HEK293 (cell line): ENCODE results near the gene TMEM214.

Experiments
- CTCF ChIA-PET: fragments of 350-600 bp; formaldehyde crosslinking; extraction: SDS; loops from one replicate; lab custom pipeline; 2021; ENCODE audit warnings: antibody characterized with exemption; lab: Yijun Ruan, JAX
- POLR2A ChIA-PET: fragments of 300-600 bp; formaldehyde crosslinking; extraction: SDS; loops from one replicate; lab custom pipeline; 2020; ENCODE audit warnings: antibody characterized with exemption, inconsistent platforms; lab: Yijun Ruan, JAX
- H3K27ac ChIP-seq: fragments of 200-500 bp; sonication (Bioruptor generic); 2 replicates; pipeline ENCODE4 v1.5.1; 2014; ENCODE audit warnings: low read depth, low read length, control low read depth, inconsistent platforms; ENCODE audit errors: extremely low read depth
- H3K36me3 ChIP-seq, 2 experiments: fragments of 200-500 bp in 1 of 2; sonication (Bioruptor generic) in 1 of 2; 1 replicate in 1 of 2; 2 replicates in 1 of 2; pipeline ENCODE4 v1.5.1; 2014 to 2017; ENCODE audit warnings: inconsistent platforms in 2 of 2, low read length in 2 of 2; ENCODE audit not compliant: control insufficient read depth in 2 of 2, insufficient read depth in 1 of 2
- H3K4me1 ChIP-seq: fragments of 200-500 bp; sonication (Bioruptor generic); 2 replicates; pipeline ENCODE4 v1.5.1; 2014; ENCODE audit warnings: mild to moderate bottlenecking, low read length, inconsistent platforms; ENCODE audit not compliant: control insufficient read depth, insufficient read depth
- H3K4me3 ChIP-seq: 2 replicates; pipeline ENCODE4 v1.5.1; 2011; ENCODE audit warnings: low read depth, mild to moderate bottlenecking, control low read depth, low read length, moderate library complexity
- H3K9me3 ChIP-seq: fragments of 200-500 bp; sonication (Bioruptor generic); 2 replicates; pipeline ENCODE4 v1.5.1; 2014; ENCODE audit warnings: low read depth, low read length, inconsistent platforms; ENCODE audit not compliant: control insufficient read depth, insufficient read depth
- BCL11B ChIP-seq: fragments of 450-650 bp; formaldehyde crosslinking; IDR thresholded peaks from 2 replicates; pipeline ENCODE4 v1.5.1; 2016; ENCODE audit warnings: low read depth, missing biosample characterization, missing genetic modification characterization
- KLF10 ChIP-seq: fragments of 450-650 bp; IDR thresholded peaks from 2 replicates; pipeline ENCODE4 v1.5.1; 2018; ENCODE audit warnings: missing biosample characterization, mild to moderate bottlenecking, missing genetic modification characterization
- ZNF114 ChIP-seq: fragments of 450-650 bp; formaldehyde crosslinking; IDR thresholded peaks from 2 replicates; pipeline ENCODE4 v1.5.0; 2017; ENCODE audit warnings: missing biosample characterization, missing genetic modification characterization
- ZNF146 ChIP-seq: fragments of 450-650 bp; formaldehyde crosslinking; IDR thresholded peaks from 2 replicates; pipeline ENCODE4 v1.5.1; 2016; ENCODE audit warnings: missing biosample characterization, missing genetic modification characterization
- ZNF214 ChIP-seq: fragments of 450-650 bp; formaldehyde crosslinking; IDR thresholded peaks from 2 replicates; pipeline ENCODE4 v1.5.1; 2017; ENCODE audit warnings: missing biosample characterization, mild to moderate bottlenecking, missing genetic modification characterization, borderline replicate concordance
- ZNF23 ChIP-seq: fragments of 450-650 bp; formaldehyde crosslinking; IDR thresholded peaks from 2 replicates; pipeline ENCODE4 v1.5.1; 2016; ENCODE audit warnings: missing biosample characterization, missing genetic modification characterization, borderline replicate concordance
- ZNF335 ChIP-seq: fragments of 450-650 bp; formaldehyde crosslinking; conservative IDR thresholded peaks from 2 replicates; pipeline ENCODE4 v1.5.1; 2016; ENCODE audit warnings: missing biosample characterization, missing genetic modification characterization
- ZNF391 ChIP-seq: fragments of 450-650 bp; formaldehyde crosslinking; IDR thresholded peaks from 2 replicates; pipeline ENCODE4 v1.5.1; 2016; ENCODE audit warnings: low read depth, missing biosample characterization, missing genetic modification characterization, borderline replicate concordance
- ZNF433 ChIP-seq: fragments of 450-650 bp; formaldehyde crosslinking; IDR thresholded peaks from 2 replicates; pipeline ENCODE4 v1.5.1; 2016; ENCODE audit warnings: missing biosample characterization, missing genetic modification characterization, low read depth
- ZNF513 ChIP-seq: fragments of 450-650 bp; IDR thresholded peaks from 2 replicates; pipeline ENCODE4 v1.5.1; 2018; ENCODE audit warnings: missing biosample characterization, missing genetic modification characterization
- ZNF560 ChIP-seq: fragments of 450-650 bp; formaldehyde crosslinking; IDR thresholded peaks from 2 replicates; pipeline ENCODE4 v1.5.1; 2017; ENCODE audit warnings: missing biosample characterization, missing genetic modification characterization, borderline replicate concordance
- ZNF621 ChIP-seq: fragments of 450-650 bp; formaldehyde crosslinking; IDR thresholded peaks from 2 replicates; pipeline ENCODE4 v1.5.1; 2017; ENCODE audit warnings: missing biosample characterization, missing genetic modification characterization
- ZNF677 ChIP-seq: fragments of 450-650 bp; IDR thresholded peaks from 2 replicates; pipeline ENCODE4 v1.5.0; 2018; ENCODE audit warnings: missing biosample characterization, mild to moderate bottlenecking, missing genetic modification characterization, moderate library complexity
- ZNF768 ChIP-seq: fragments of 450-650 bp; formaldehyde crosslinking; IDR thresholded peaks from 2 replicates; pipeline ENCODE4 v1.5.1; 2018; ENCODE audit warnings: missing biosample characterization, mild to moderate bottlenecking, missing genetic modification characterization
- ZNF776 ChIP-seq: fragments of 450-650 bp; formaldehyde crosslinking; IDR thresholded peaks from 2 replicates; pipeline ENCODE4 v1.5.0; 2017; ENCODE audit warnings: missing biosample characterization, missing genetic modification characterization, borderline replicate concordance
- ZNF792 ChIP-seq: fragments of 450-650 bp; formaldehyde crosslinking; IDR thresholded peaks from 2 replicates; pipeline ENCODE4 v1.5.1; 2016; ENCODE audit warnings: missing biosample characterization, missing genetic modification characterization
- ZNF843 ChIP-seq: fragments of 450-650 bp; formaldehyde crosslinking; IDR thresholded peaks from 2 replicates; pipeline ENCODE4 v1.5.1; 2016; ENCODE audit warnings: missing biosample characterization, missing genetic modification characterization
- TF ChIP-seq, protein P1 (sequence below): fragments of 450-650 bp; formaldehyde crosslinking; IDR thresholded peaks from 2 replicates; pipeline ENCODE4 v1.5.1; 2016; ENCODE audit warnings: missing biosample characterization, missing genetic modification characterization
- TF ChIP-seq, protein P2 (sequence below): fragments of 450-650 bp; formaldehyde crosslinking; IDR thresholded peaks from 2 replicates; pipeline ENCODE4 v1.5.1; 2016; ENCODE audit warnings: missing biosample characterization, missing genetic modification characterization
- TF ChIP-seq, protein P3 (sequence below): fragments of 450-650 bp; IDR thresholded peaks from 2 replicates; pipeline ENCODE4 v1.5.1; 2018; ENCODE audit warnings: missing biosample characterization, mild to moderate bottlenecking, missing genetic modification characterization
- TF ChIP-seq, protein P4 (sequence below): fragments of 450-650 bp; formaldehyde crosslinking; IDR thresholded peaks from 2 replicates; pipeline ENCODE4 v1.5.1; 2016; ENCODE audit warnings: missing biosample characterization, missing genetic modification characterization

The TMEM214 gene

DNA sequence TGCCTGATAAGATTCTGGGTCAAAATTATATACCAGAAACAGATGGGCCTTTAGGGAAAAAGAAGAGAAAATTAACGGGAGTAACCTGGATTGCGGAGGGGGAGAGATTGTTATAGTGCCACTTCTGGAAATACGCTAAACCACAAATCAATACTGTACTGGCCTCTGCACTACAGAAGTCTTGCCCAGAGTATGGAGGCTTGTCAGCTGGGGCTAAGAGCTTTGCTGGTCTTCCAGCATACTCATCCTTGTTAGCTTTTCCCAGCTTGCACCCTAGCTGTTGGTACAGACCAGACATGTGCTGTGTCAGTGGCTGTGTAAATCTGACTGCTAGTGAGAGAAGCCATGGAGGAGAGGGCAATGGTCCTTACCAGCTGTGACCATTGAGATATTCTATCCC lies 27.6 kb downstream of the TMEM214 start:
- no peak for TF ChIP-seq ZNF214 (tag by site-specific recombination)
- TF ChIP-seq, protein P1, sequence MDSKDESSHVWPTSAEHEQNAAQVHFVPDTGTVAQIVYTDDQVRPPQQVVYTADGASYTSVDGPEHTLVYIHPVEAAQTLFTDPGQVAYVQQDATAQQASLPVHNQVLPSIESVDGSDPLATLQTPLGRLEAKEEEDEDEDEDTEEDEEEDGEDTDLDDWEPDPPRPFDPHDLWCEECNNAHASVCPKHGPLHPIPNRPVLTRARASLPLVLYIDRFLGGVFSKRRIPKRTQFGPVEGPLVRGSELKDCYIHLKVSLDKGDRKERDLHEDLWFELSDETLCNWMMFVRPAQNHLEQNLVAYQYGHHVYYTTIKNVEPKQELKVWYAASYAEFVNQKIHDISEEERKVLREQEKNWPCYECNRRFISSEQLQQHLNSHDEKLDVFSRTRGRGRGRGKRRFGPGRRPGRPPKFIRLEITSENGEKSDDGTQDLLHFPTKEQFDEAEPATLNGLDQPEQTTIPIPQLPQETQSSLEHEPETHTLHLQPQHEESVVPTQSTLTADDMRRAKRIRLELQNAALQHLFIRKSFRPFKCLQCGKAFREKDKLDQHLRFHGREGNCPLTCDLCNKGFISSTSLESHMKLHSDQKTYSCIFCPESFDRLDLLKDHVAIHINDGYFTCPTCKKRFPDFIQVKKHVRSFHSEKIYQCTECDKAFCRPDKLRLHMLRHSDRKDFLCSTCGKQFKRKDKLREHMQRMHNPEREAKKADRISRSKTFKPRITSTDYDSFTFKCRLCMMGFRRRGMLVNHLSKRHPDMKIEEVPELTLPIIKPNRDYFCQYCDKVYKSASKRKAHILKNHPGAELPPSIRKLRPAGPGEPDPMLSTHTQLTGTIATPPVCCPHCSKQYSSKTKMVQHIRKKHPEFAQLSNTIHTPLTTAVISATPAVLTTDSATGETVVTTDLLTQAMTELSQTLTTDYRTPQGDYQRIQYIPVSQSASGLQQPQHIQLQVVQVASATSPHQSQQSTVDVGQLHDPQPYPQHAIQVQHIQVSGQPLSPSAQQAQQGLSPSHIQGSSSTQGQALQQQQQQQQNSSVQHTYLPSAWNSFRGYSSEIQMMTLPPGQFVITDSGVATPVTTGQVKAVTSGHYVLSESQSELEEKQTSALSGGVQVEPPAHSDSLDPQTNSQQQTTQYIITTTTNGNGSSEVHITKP (tag by site-specific recombination), result peak; percentile 70
- TF ChIP-seq, all 188 proteins: peak for 1
- ChIA-PET POLR2A (interaction anchor here (0.6 to 3.6 kb wide), 7 partner anchors 8 to 200 kb away, joined by 3 to 22 read pairs (median 4); partner anchors contain the start of genes AGBL5 and OST4), CTCF (interaction anchor here (0.6 to 1.3 kb wide), 2 partner anchors 20 to 207 kb away, joined by 3 to 5 read pairs; no protein-coding TSS in a partner anchor)
- no peak overlapping the region for H3K4me3 ChIP-seq
- peaks cover 8 to 81% of the 10 kb centered on the region in 2 experiments for H3K36me3 ChIP-seq
- no peaks in the 10 kb centered on the region for H3K4me1 ChIP-seq
- H3K27ac ChIP-seq, result no peak overlapping the region
- H3K9me3 ChIP-seq, result no peaks in the 10 kb centered on the region

- peaks cover 0 to 74% of the 10 kb centered on the region in 2 experiments for H3K36me3 ChIP-seq
- ChIA-PET CTCF (interaction anchor here (0.7 kb wide), 1 partner anchor 1688 kb away, joined by 3 read pairs; no protein-coding TSS in a partner anchor), POLR2A (interaction anchor here (0.7 to 6.5 kb wide), 4 partner anchors 10 to 33 kb away, joined by 3 to 31 read pairs (median 10); partner anchors contain the start of gene AGBL5)
- no peaks in the 10 kb centered on the region for H3K9me3 ChIP-seq
- H3K27ac ChIP-seq, result no peak overlapping the region
- no peak overlapping the region for H3K4me3 ChIP-seq
- no peak for TF ChIP-seq ZNF335 (tag by site-specific recombination)
- TF ChIP-seq, protein P2, sequence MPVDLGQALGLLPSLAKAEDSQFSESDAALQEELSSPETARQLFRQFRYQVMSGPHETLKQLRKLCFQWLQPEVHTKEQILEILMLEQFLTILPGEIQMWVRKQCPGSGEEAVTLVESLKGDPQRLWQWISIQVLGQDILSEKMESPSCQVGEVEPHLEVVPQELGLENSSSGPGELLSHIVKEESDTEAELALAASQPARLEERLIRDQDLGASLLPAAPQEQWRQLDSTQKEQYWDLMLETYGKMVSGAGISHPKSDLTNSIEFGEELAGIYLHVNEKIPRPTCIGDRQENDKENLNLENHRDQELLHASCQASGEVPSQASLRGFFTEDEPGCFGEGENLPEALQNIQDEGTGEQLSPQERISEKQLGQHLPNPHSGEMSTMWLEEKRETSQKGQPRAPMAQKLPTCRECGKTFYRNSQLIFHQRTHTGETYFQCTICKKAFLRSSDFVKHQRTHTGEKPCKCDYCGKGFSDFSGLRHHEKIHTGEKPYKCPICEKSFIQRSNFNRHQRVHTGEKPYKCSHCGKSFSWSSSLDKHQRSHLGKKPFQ (tag by site-specific recombination), result no peak
- no peak for TF ChIP-seq ZNF677 (tag by site-specific recombination)
- TF ChIP-seq ZNF146 (tag by site-specific recombination), result no peak
- TF ChIP-seq ZNF23 (tag by site-specific recombination), result no peak
- TF ChIP-seq ZNF776 (tag by site-specific recombination), result no peak
- no peak for TF ChIP-seq ZNF433
- no peak for TF ChIP-seq ZNF792 (tag by site-specific recombination)
- no peak for TF ChIP-seq KLF10 (tag by site-specific recombination)
- no peak for TF ChIP-seq ZNF560 (tag by site-specific recombination)
- no peak for TF ChIP-seq ZNF768 (tag by site-specific recombination)
- TF ChIP-seq BCL11B (tag by site-specific recombination), result no peak
- TF ChIP-seq, protein P3, sequence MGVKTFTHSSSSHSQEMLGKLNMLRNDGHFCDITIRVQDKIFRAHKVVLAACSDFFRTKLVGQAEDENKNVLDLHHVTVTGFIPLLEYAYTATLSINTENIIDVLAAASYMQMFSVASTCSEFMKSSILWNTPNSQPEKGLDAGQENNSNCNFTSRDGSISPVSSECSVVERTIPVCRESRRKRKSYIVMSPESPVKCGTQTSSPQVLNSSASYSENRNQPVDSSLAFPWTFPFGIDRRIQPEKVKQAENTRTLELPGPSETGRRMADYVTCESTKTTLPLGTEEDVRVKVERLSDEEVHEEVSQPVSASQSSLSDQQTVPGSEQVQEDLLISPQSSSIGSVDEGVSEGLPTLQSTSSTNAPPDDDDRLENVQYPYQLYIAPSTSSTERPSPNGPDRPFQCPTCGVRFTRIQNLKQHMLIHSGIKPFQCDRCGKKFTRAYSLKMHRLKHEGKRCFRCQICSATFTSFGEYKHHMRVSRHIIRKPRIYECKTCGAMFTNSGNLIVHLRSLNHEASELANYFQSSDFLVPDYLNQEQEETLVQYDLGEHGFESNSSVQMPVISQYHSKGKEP (tag by site-specific recombination), result no peak
- TF ChIP-seq, protein P4, sequence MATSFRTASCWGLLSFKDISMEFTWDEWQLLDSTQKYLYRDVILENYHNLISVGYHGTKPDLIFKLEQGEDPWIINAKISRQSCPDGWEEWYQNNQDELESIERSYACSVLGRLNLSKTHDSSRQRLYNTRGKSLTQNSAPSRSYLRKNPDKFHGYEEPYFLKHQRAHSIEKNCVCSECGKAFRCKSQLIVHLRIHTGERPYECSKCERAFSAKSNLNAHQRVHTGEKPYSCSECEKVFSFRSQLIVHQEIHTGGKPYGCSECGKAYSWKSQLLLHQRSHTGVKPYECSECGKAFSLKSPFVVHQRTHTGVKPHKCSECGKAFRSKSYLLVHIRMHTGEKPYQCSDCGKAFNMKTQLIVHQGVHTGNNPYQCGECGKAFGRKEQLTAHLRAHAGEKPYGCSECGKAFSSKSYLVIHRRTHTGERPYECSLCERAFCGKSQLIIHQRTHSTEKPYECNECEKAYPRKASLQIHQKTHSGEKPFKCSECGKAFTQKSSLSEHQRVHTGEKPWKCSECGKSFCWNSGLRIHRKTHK, result no peak
- TF ChIP-seq ZNF843, result no peak
- no peak for TF ChIP-seq ZNF391 (tag by site-specific recombination)
- TF ChIP-seq ZNF513 (tag by site-specific recombination), result no peak
- no peak for TF ChIP-seq ZNF621
- no peak for TF ChIP-seq ZNF114 (tag by site-specific recombination)
- H3K4me1 ChIP-seq, result 0 out of 2 replicates have a peak, but pooled peaks cover under 1% of the 10 kb centered on the region
These were observed 32.4 kb downstream of the TMEM214 start for GRCh38 chr2:27065128-27065527.
